Astrocyte (in vitro differentiated cells and primary cell): ENCODE data around the gene RLN3.

Experiments
- EZH2 ChIP-seq: IDR thresholded peaks from 2 replicates; pipeline ENCODE4 v1.6.1; 2012; ENCODE audit warnings: mild to moderate bottlenecking, low read length, inconsistent platforms; ENCODE audit not compliant: insufficient read depth
- TF ChIP-seq, protein P1 (sequence below): IDR thresholded peaks from 2 replicates; pipeline ENCODE4 v1.5.1; 2011; ENCODE audit warnings: low read depth, mild to moderate bottlenecking, inconsistent platforms, low read length, moderate library complexity; ENCODE audit not compliant: insufficient read depth

DNA sequence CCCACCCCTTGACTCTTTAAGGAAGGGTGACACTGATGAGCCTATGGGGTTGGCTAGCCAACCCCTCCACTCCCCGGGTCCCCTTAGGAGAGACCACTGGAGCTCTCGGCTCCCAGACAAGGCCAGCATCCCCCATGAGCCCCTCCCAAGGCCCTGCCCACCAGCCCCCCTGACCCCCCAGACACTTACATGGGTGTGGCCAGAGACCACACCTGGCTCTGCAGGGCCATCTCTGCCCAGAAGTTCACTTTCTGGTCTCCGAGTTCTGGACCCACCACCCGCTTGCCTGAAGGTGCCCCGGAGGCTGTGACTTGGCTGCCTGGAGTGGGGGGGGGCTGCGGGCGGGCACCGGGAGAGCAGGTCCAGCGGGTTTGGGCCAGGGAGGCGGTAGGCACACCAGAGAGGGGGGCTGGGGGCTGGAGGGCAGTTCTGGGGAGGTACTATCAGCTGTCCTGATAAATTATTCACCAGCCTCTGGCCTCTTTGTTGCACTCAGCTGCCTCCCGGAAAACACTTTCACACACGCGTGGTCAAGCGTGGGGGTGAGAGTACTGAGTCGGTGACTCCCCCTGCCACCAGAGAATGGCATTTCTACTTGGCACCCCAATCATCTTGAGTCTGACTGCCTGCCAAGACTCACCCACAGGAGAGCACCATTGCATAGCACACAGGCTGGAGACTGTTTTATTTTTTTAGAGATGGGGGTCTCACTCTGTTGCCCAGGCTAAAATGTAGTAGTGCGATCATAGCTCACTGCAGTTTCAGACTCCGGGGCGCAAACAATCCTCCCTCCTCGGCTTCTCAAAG is 34.0 kb downstream of the RLN3 start, which contains the start of gene PALM3:
- TF ChIP-seq, protein P1, sequence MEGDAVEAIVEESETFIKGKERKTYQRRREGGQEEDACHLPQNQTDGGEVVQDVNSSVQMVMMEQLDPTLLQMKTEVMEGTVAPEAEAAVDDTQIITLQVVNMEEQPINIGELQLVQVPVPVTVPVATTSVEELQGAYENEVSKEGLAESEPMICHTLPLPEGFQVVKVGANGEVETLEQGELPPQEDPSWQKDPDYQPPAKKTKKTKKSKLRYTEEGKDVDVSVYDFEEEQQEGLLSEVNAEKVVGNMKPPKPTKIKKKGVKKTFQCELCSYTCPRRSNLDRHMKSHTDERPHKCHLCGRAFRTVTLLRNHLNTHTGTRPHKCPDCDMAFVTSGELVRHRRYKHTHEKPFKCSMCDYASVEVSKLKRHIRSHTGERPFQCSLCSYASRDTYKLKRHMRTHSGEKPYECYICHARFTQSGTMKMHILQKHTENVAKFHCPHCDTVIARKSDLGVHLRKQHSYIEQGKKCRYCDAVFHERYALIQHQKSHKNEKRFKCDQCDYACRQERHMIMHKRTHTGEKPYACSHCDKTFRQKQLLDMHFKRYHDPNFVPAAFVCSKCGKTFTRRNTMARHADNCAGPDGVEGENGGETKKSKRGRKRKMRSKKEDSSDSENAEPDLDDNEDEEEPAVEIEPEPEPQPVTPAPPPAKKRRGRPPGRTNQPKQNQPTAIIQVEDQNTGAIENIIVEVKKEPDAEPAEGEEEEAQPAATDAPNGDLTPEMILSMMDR, result no peak
- TF ChIP-seq EZH2, result no peak
